H1 (cell line): ENCODE measurements around the gene ASXL2.
A peak's percentile ranks its signal among the peaks of the same experiment; 100 is the strongest.

ENCODE experiments used
- CEBPB ChIP-seq: IDR thresholded peaks from 2 replicates; pipeline ENCODE4 v1.6.1; 2012; ENCODE audit warnings: low read depth, low read length
- EP300 ChIP-seq, 2 experiments: IDR thresholded peaks; 1 replicate in 1 of 2; 2 replicates in 1 of 2; pipeline ENCODE4 v1.6.1; 2011 to 2012; ENCODE audit warnings: low read depth in 2 of 2, low read length in 2 of 2, mild to moderate bottlenecking in 2 of 2, borderline replicate concordance in 1 of 2, inconsistent platforms in 1 of 2, moderate library complexity in 1 of 2
- HDAC2 ChIP-seq, 2 experiments: fragments of 300-600 bp in 1 of 2; sonication (generic) in 1 of 2; IDR thresholded peaks; 2 replicates each; pipeline ENCODE4 v1.6.1; 2011 to 2012; ENCODE audit warnings: low read depth in 2 of 2, low read length in 2 of 2, mild to moderate bottlenecking in 2 of 2, moderate library complexity in 2 of 2, borderline replicate concordance in 1 of 2, inconsistent platforms in 1 of 2
- JUND ChIP-seq: IDR thresholded peaks from 2 replicates; pipeline ENCODE4 v1.6.1; 2011; ENCODE audit warnings: mild to moderate bottlenecking, improper control_type of control experiment, low read length
- PHF8 ChIP-seq: fragments of 200-600 bp; sonication (generic); conservative IDR thresholded peaks from 2 replicates; pipeline ENCODE4 v1.7.1; 2012; ENCODE audit warnings: low read depth, mild to moderate bottlenecking, inconsistent platforms, low read length, moderate library complexity
- POLR2A ChIP-seq, 2 experiments: IDR thresholded peaks; 1 replicate in 1 of 2; 2 replicates in 1 of 2; pipeline ENCODE4 v1.6.1; 2011; ENCODE audit warnings: low read depth in 2 of 2, low read length in 2 of 2, mild to moderate bottlenecking in 2 of 2; ENCODE audit errors: control extremely low read depth in 1 of 2
- POLR2AphosphoS5 ChIP-seq: IDR thresholded peaks from 2 replicates; pipeline ENCODE4 v1.6.1; 2011; ENCODE audit warnings: low read depth, low read length
- RBBP5 ChIP-seq: IDR thresholded peaks from 2 replicates; pipeline ENCODE4 v1.7.1; 2012; ENCODE audit warnings: low read depth, mild to moderate bottlenecking, inconsistent platforms, low read length, moderate library complexity, borderline replicate concordance
- ZNF274 ChIP-seq: IDR thresholded peaks from 2 replicates; pipeline ENCODE4 v1.7.0; 2012; ENCODE audit warnings: low read length, borderline replicate concordance; ENCODE audit errors: extremely low read depth
- TF ChIP-seq, protein P1 (sequence below), 3 experiments: IDR thresholded peaks; 1 replicate in 2 of 3; 2 replicates in 1 of 3; pipeline versions ENCODE4 v1.5.1 to v1.6.1; 2011; ENCODE audit warnings: low read length in 3 of 3, mild to moderate bottlenecking in 3 of 3, inconsistent platforms in 2 of 3, low read depth in 1 of 3, moderate library complexity in 1 of 3; ENCODE audit not compliant: insufficient read depth in 1 of 3; ENCODE audit errors: control extremely low read depth in 1 of 3

DNA sequence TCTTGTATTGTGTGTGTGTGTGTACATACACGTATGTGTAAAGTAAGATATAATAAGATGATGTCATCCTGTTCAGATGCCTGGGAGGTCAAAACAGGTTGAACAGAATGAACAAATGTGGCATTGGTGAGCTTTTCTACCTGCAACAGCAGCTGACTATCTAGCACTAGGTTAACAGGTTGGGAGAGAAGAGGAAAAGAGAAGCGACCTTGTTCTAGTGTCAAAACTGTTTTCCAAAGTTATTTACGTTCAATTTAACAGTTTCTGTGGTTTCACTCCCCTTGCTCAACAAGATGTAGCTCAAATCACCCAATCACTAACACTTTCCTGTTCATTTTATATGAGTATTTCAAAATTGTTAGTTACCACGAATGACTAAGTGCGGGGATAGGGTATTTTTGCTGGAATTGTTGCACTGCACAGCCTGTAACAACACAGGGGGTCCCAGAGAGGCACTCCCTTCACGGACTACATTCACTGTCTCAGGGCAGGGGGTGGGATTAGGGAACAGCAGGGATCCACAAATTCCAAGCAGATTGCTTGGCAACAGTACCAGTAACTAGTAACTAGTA lies 137.4 kb downstream of the ASXL2 start:
- no peak for TF ChIP-seq CEBPB
- no peak for TF ChIP-seq ZNF274
- TF ChIP-seq, protein P1, sequence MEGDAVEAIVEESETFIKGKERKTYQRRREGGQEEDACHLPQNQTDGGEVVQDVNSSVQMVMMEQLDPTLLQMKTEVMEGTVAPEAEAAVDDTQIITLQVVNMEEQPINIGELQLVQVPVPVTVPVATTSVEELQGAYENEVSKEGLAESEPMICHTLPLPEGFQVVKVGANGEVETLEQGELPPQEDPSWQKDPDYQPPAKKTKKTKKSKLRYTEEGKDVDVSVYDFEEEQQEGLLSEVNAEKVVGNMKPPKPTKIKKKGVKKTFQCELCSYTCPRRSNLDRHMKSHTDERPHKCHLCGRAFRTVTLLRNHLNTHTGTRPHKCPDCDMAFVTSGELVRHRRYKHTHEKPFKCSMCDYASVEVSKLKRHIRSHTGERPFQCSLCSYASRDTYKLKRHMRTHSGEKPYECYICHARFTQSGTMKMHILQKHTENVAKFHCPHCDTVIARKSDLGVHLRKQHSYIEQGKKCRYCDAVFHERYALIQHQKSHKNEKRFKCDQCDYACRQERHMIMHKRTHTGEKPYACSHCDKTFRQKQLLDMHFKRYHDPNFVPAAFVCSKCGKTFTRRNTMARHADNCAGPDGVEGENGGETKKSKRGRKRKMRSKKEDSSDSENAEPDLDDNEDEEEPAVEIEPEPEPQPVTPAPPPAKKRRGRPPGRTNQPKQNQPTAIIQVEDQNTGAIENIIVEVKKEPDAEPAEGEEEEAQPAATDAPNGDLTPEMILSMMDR (IDR thresholded peaks at IDR 0.05; ENCODE audit: control extremely low read depth in 1 of 3, insufficient read depth in 1 of 3, low read depth in 1 of 3, low read length in 3 of 3), result no peak
- no peak for TF ChIP-seq POLR2A (IDR thresholded peaks at IDR 0.05; ENCODE audit: control extremely low read depth in 1 of 2, low read depth in 2 of 2, low read length in 2 of 2)
- TF ChIP-seq JUND, result no peak
- TF ChIP-seq POLR2AphosphoS5, result no peak
- TF ChIP-seq EP300 (IDR thresholded peaks at IDR 0.05; ENCODE audit: borderline replicate concordance in 1 of 2, low read depth in 2 of 2, low read length in 2 of 2), result peak in 1 of 2 experiments; percentile 67; a peak in 1 of 3 replicates
- no peak for TF ChIP-seq HDAC2 (IDR thresholded peaks at IDR 0.05; ENCODE audit: borderline replicate concordance in 1 of 2, low read depth in 2 of 2, low read length in 2 of 2)
- no peak for TF ChIP-seq RBBP5
- no peak for TF ChIP-seq PHF8
